NCI-H2196 treated with DMSO at 0.1 percent for 48 hours (cell line): ENCODE data around the gene IMP3.
A peak's percentile ranks its signal among the peaks of the same experiment; 100 is the strongest.
"Not testable (repeated sequence)": the region's sequence is repeated elsewhere in the genome, so short reads cannot be mapped to it uniquely, and the experiment has no call there.

ENCODE experiments used
- DNase-seq: peaks from one replicate; lab custom pipeline; 2025; ENCODE audit not compliant: unreplicated experiment; lab: John Stamatoyannopoulos, UW

IMP3 gene

GRCh38 chr15:75639709-75640482, at the start of gene IMP3:
Gene IMP3 (minus strand): TSS chr15:75640224. CDS start chr15:75640168, 56 bp downstream.
- peak; percentile 91 for DNase-seq

DNA sequence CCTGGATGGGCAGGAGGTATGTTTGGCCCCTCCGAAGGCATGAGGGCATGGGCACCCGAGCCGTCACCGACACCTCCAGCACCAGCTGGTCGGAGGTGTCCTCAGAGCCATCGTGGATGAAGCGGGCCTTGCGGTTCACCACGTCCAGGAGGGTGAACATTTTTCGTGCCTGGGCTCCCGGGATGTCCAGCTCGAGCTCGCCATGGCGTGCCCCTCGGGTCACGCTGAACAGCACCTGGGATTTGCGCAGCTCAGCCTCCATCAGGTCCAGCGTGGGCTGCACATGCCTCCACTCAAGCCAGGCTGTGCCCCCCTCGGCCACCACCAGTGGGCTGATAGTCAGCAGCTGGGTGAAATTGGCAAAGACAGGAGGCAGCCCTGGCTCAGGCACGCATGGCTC, 49.4 kb upstream of the IMP3 start:
- DNase-seq, result not testable (repeated sequence)

- no peak for DNase-seq
Observed at GRCh38 chr15:75688831-75689230, 48.8 kb upstream of the IMP3 start.

DNA sequence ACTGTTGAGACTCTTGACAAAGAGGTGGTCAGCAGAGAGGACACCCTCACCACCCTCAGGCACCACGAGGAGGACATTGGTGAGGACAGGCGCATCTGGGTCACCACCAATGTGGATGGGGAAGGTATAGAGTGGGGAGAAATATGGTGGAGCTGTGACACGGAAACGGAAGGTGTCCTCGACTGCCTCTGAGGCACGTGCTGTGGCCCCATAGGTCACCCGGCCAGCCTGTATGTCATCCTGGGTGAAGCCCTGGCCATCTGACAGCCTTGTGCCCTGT, 48.2 kb upstream of the IMP3 start:
- DNase-seq, result no peak

DNA sequence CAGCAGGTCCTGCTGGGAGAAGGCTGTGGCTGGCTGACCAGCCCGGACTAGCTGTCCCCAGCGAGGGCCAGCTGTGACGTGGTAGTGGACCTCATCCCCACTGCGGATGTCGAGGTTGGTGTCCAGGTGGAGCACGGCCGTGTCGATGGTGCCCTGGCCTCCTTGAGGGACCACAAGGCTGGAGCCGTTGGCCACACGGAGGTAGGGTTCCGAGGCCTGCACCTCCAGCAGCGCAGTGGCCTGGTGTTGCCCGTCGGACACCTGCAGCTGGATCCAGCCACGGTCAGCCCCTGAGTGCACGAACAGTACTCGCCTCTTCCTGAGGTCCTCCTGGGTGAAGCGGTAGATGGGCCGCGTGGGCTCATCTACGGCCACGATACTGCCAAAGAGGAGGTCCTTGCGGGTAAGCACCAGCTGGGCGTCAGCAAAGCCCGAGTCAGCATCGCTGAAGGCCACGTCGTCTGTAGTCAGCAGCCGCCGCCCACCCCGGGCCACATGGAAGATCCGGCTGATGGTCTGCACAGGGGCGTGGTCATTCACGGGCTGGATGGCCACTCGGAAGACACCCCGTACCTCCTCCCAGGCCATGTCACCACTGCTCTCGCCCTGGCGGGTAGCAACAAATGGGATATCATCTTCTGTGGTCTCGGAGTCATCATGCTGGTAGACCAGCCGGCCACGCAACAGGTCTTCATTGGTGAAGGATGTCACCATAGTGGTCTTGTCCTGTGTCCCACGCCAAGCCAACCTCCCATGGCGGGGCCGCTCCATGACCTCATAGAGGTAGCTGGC, 47.7 kb upstream of the IMP3 start:
- DNase-seq, result no peak

DNA sequence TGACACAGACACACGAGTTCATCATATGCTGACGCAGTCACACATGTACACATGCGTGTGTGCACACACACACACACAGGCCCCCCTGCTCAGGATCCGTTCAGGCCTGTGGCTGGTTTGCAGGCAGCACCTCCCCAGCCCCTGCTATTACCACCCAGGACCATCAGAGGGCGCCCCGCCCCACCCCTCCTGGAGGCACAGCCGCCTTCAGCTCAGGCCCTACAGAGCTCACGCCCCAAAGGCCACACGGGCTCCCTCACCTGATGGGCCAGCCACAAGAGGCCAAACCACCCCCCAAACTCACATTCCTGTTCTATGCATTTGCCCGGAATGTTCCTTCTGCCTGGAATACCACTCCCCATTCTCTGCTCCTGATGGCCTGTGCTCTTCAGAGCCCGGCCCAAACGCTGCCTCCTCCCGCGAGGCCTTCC, 46.2 kb upstream of the IMP3 start:
- not testable (repeated sequence) for DNase-seq

- no peak for DNase-seq
Observed at GRCh38 chr15:75685195-75685594, 45.2 kb upstream of the IMP3 start.

DNA sequence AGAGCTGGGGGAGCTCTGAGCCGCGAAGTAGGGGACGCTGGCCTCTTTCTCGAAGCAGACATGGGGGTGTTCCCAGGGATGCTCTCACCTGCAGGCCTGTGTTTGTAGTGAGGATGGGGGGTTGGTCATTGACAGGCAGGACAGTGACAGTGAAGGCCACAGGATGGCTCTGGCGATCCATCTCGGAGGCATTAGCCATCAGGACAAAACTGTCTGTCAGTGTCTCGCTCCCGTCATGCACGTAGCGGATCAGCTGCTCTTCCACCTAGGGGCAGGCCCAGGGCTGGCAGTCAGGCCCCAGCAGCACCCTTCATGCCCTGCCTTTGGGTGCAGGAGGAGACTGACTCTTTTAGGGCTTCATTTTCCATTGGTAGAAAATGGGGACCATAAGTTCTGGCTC, 44.6 kb upstream of the IMP3 start:
- DNase-seq, result no peak

- DNase-seq, result not testable (repeated sequence)
Observed at GRCh38 chr15:75683646-75684312, 43.8 kb upstream of the IMP3 start.

- no peak for DNase-seq
Observed at GRCh38 chr15:75682181-75683135, 42.4 kb upstream of the IMP3 start.

DNA sequence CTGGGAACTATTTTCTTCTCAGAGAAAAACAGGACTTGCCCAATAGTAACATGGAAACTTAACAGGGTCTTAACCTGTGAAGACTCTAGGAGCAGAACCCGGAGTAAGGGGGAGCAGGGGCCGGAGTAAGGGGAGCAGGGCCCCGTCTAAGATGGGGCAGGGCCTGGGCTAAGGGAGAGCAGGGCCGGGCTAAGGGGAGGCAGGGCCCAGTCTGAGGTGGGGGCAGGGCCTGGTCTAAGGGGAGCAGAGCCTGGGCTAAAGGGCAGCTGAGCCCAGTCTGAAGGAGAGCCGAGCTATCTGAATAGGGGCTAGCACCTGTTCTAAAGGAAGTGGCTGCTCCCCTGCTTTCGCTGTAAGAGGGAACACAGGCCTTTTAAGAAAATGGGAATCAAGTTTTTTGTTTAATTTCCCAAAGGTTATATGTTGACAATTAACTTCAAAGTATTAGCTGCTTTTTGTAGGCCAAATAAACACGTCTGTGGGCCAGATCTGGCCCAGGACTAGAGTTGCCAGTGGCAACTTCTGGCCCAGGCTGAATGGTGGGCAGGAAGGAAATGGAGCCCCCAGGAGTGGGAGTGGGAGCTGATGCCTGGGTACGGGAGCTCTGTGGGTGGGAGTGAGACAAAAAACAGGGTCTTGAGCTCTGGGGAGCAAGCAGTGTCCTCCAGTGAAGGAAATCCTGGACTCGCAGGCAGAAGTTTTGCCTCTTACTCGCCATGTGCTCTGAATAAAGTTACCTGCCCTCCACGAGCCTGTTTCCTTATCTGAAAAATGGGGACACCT, 40.2 kb upstream of the IMP3 start:
- no peak for DNase-seq

DNA sequence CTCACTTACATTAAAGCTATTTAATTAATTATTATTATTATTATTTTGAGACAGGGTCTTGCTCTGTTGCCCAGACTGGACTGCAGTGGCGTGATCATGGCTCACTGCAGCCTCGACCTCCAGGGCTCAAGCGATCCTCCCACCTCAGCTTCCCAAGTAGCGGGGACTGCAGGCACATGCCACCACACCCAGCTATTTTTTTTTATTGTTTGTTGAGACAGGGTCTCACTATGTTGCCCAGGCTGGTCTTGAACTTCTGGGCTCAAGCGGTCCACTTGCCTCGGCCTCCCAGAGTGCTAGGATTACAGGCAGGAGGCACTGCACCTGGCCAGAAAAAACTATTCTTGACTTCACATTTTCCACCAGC, 38.3 kb upstream of the IMP3 start:
- not testable (repeated sequence) for DNase-seq

- no peak for DNase-seq
Observed at GRCh38 chr15:75677465-75678323, 37.7 kb upstream of the IMP3 start.

DNA sequence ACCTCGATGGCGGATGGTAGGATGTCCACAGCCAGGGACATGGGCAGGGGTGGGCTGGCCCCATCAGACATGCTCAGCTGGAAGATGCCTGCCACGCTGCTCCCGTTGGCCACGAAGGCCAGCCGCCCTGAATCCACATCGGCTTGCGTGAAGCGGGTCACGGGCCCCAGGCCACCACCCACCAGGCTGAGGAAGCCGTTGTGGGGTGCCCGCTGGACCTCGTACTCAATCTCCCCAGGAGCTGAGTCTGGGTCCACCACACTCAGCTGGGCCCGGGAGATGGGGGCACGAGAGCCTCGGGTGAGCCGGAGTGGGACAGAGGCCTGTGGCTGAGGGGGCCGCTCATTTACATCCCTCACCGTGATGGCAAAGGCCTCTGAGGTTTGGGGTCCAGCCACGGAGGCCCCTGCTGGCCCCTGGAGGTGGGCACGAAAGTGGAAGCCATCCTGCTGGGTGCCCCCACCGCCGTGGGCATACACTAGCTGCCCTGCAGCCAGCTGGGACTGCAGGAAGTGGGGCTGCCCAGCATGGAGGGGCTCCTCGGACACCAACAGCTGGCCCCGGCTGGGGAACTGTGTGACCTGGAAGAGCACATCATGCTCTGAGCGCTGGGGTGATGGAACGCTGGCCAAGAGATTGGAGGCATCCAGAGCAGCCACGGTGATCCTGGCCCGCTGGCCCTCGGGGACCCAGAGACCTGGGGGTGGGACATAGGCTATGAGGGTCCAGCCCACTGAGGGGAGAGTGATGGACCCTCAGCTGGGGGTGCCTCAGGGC, 36.9 kb upstream of the IMP3 start:
- no peak for DNase-seq

- no peak for DNase-seq
Observed at GRCh38 chr15:75675579-75676404, 35.8 kb upstream of the IMP3 start.

GRCh38 chr15:75674366-75674765, 34.3 kb upstream of the IMP3 start:
- DNase-seq, result no peak

DNA sequence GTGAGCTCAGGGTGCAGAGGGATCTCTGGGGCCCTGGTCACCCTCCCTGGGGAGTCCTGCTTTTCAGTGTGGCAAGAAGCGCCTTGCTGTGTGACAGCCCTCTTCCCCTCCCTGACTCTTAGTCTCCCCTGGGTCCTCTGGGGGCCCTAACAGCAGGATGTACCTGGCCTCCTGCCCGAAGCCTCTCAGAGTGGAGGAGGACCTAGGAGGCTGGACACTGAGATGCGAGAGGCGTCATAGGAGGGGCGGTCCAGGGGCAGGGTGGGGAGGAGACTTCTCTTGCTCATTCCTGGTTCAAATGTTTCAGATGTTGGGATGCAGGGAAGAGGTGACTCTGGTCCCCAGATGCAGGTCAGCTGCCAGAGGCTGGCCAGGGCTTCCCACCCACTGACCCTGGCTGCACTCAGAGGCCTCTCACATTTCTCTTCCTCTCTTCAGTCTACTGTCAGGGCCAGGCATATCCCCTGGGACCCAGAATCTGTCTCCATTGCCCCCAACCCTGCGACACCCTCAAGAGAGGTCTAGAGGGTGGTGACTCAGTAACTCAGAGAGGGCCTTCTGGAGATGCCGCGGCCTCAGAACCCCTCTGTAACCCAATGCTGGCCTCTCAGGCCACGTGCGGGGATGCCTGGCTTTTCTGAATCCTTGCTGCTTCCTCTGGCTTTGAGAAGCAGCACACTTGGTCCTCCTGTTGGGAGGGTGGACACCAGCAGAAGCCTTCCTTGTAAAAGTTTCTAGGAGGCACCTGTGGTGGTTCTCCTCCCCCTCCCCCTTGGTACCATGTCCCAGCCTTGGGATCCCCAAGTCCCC, 33.6 kb upstream of the IMP3 start:
- no peak for DNase-seq
